ENCODE results near the gene TNNI3. TPM values are rescaled to one million over a fixed set of nuclear protein-coding genes. Genes with fewer than 3 reads are reported as not detected.
A peak's percentile ranks its signal among the peaks of the same experiment; 100 is the strongest.

The TNNI3 gene
- total and polyA plus RNA-seq, 9 of the 15 experiments (the other 6 are each of a cell fraction or from before 2014, with no cell fraction given), result 4.7 to 158 (median 42.0) TPM

DNA sequence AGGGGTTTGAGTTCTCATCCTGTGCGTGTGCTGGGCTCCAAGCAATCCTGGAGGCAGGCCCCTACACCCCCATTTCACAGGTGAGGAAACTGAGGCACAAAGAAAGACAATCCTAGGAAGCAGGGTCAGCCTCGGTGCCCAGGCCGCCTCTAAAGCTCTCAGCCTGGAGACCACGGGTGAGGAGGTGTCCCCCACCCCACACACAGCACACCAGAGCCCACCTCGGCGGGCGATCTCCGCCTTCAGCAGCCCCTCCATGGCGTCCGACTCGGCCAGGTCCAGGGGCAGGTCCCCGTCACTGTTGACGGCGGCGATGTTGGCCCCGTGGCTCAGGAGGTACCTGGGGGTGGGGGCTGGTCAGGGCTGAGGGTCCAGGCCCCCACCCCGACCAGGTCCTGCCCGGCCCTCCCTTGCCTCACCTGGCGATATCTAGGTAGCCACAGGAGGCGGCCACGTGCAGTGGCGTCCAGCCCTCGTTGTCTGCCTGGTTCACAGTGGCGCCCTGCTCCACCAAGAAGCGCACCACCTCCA lies 45.2 kb downstream of the TNNI3 start:
- peaks cover 33% of the 10 kb centered on the region for H4K20me1 ChIP-seq (replicated peaks; ENCODE audit: control insufficient read depth, insufficient read depth, low read length)
- intact Hi-C loops (cut with micrococcal nuclease) (no loop called here), in situ Hi-C loops (cut with MboI) (no loop called here)
- 94% methylated on average over 16 of the region's 25 CpGs for WGBS (ENCODE audit: insufficient coverage, low coverage, missing lambda C conversion rate)
- POLR2A ChIA-PET, result no interaction called here
- TF ChIP-seq SP1 (CRISPR knock-in tag; IDR thresholded peaks at IDR 0.05) (no peak), STAT6 (CRISPR knock-in tag; IDR thresholded peaks at IDR 0.05) (no peak), PTBP1 (IDR thresholded peaks at IDR 0.05; ENCODE audit: low read depth, low read length) (no peak), HBP1 (CRISPR knock-in tag; IDR thresholded peaks at IDR 0.05) (no peak), TCF7L2 (IDR thresholded peaks at IDR 0.05; ENCODE audit: low read depth, low read length) (no peak)
- peaks cover 59% of the 10 kb centered on the region; the same call in 2 of the 3 replicates for H3K36me3 ChIP-seq (ENCODE audit: control insufficient read depth, insufficient read depth, low read length)
- ATAC-seq (no peak), DNase-seq (ENCODE audit: extremely low read depth in 1 of 4, low spot score in 3 of 4) (peak in 1 of 4 experiments; percentile 14), FAIRE-seq (no peak)
- H3K27ac ChIP-seq (ENCODE audit: extremely low read depth, low read depth, low read length), result peak overlapping the region; percentile 29; the same call in 2 of the 3 replicates
- H3K9me3 ChIP-seq (replicated peaks; ENCODE audit: control insufficient read depth, insufficient read depth, low read depth, low read length), result no peaks in the 10 kb centered on the region
- no peak overlapping the region for H3K4me3 ChIP-seq
- BruUV-seq (replicated peaks), result no TSS peak
- H3K79me2 ChIP-seq (ENCODE audit: control insufficient read depth, insufficient read depth, low read length), result peaks cover 67% of the 10 kb centered on the region
- H3K9ac ChIP-seq (ENCODE audit: insufficient read depth in 1 of 2, low read depth in 2 of 2, low read length in 2 of 2), result peak overlapping the region in 1 of 2 experiments; percentile 81; a peak in 1 of 4 replicates
- H3K9me1 ChIP-seq (ENCODE audit: control insufficient read depth, insufficient read depth, low read length), result peaks cover 4% of the 10 kb centered on the region
- no peaks in the 10 kb centered on the region for H3K27me3 ChIP-seq (ENCODE audit: control insufficient read depth in 2 of 2, insufficient read depth in 2 of 2, low read length in 2 of 2)
- no peak overlapping the region for H3K4me2 ChIP-seq (ENCODE audit: insufficient read depth, low read length)
- CTCF ChIA-PET (ENCODE audit: low intra/inter-chr PET ratio), result no interaction called here
- H3K4me1 ChIP-seq (replicated peaks in 1 of 2; ENCODE audit: control insufficient read depth in 2 of 2, insufficient read depth in 2 of 2, low read length in 2 of 2), result peaks cover 32 to 62% of the 10 kb centered on the region in 2 experiments
- H2AFZ ChIP-seq (ENCODE audit: low read depth, low read length), result no peak overlapping the region
